HG03558 (cell line): ENCODE data around the gene CEP112.

Experiments
- ATAC-seq: cut with Tn5 transposase; IDR thresholded peaks from one replicate; pipeline ENCODE4 v1.9.1; 2021; ENCODE audit warnings: moderate number of reproducible peaks; ENCODE audit not compliant: unreplicated experiment; ENCODE audit errors: extremely low read depth

Gene CEP112

DNA sequence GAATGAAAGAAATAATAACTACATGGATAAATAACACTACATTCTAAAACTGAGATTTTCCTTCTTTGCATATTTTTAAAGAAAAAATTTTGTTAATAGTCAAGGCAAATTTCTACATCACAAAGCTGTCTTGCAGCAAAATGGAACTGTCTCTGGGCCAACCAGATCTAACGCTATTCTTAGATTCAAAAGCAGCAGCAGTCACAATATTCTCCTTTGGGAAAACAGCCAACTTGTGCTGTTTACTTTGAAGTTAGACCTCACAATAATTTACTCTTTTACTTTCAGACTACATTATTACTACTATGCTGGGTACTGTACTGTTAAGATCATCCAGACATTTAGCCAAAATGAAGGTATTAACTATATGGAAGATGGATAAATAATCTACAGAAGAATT, 189.1 kb downstream of the CEP112 start:
- no peak for ATAC-seq

DNA sequence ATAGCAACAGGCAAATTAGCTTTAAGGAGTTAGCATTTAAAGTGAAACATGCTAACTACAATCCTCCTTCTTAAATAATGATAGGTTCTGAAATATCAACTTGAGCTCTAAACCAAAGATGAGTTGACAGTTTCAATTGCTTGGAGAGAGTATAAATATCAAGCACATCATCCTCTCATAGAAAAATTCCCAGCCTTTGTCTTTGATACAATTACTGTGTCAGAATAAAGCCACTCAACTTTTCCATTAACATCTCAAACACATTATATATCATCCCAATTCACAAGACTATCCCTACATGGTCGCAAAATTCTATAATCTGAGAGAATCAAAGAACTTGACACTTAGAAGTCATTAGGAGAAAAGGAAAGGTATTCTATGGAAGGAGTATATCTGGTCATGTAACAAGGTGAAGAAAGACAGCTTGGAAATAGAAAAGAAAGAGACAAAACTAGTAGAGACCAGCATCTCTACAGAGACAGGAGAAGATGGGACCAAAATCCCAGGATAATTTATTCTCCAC, 189.8 kb downstream of the CEP112 start:
- ATAC-seq: no peak

DNA sequence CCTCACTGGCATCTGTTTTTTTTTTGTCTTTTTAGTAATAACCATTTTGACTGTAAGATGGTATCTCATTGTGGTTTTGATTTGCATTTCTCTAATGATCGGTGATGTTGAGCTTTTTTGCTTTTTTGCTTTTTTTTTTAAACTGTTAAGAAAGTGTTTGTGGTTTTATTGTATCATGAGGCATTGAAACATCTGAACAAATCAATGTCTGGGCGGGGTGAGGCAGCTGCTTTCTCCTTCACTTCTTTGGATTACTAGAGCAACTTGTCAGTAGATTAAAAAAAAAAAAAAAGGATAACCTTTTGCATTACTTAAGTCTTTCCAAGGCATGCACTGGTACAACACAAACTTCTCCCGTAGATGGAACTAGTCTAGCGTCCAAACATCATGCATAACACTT, 191.7 kb downstream of the CEP112 start:
- no peak for ATAC-seq

GRCh38 chr17:65998675-65999074, 193.3 kb downstream of the CEP112 start:
- no peak for ATAC-seq

- no peak for ATAC-seq
Observed at GRCh38 chr17:65994679-65995078, 197.3 kb downstream of the CEP112 start.

GRCh38 chr17:65994114-65994513, 197.8 kb downstream of the CEP112 start:
- no peak for ATAC-seq

DNA sequence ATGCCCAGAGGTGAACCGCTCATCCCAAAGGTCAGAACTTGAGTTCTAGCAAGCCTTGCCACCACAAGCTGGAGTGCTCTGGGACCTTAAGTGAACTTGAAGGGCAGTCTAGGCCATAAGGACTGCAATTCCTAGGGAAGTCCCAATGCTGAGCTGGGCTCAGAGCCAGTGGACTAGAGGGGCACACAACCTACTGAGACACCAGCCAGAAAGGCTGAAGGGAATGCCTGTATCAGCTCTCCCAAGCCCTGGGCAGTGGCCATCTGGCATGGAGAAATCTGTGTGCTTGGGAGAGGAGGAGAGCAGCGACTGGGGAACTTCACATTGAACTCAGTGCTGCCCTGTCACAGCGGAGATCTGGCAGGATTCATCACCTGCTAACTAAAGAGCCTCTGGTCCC, 201.3 kb downstream of the CEP112 start:
- ATAC-seq: no peak

- no peak for ATAC-seq
Observed at GRCh38 chr17:65988451-65988850, 203.5 kb downstream of the CEP112 start.

DNA sequence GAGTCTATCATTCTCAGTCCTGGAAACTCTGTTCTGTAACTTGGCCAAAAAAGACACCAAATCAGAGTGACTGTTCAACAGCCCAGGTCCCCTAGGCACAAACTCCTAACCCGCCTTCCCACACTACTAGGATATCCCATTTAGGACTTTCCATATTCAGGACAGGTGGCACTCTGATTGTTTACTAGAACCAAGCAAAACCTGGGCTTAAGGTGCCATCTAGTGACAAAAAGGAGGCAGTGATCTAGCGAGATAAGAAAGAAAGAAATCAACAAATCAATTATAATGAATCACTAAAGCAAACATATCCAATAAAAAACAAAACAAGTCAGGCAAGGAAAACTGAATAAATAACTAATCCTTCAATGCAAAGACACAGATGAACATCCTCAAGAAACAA, 203.9 kb downstream of the CEP112 start:
- no peak for ATAC-seq

- ATAC-seq: no peak
Observed at GRCh38 chr17:65985571-65985970, 206.4 kb downstream of the CEP112 start.

DNA sequence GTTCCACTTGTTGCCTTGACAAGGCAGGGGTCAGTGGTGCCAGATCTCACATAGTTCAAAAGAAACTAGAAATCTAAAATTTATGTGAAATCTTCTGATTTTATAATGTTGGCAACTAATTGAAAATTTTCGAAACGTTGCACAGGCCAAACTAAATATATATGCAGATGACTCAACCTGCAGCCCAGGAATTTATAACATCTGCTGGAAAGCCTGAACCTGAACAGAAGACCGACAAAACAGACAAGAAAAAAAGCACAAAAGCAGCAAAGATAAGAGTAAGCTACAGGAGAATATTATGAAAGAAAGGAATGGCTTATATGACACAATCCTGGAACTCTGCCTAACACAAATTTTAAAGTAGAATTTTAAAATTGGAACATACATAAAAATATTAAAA, 207.6 kb downstream of the CEP112 start:
- no peak for ATAC-seq

- no peak for ATAC-seq
Observed at GRCh38 chr17:65978871-65979270, 213.1 kb downstream of the CEP112 start.

DNA sequence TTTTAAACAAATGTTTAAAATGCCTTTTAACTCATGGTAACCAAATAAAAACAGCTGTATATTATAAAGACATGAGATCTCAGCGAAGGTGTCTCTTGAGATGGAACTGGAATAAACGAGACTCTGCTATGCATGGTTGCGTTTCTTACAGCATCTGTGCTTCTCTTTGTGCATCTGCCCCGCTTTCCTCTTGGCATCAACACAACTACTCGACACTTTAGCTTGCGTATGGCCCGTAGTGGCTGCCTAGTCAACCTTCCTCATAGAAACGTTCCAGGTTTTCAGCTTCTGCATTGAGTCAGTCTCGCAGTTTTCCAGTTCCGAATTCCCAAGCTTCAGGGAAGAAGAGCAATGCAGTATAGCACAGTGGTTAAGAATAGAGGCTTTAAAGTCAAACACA, 214.9 kb downstream of the CEP112 start:
- no peak for ATAC-seq

DNA sequence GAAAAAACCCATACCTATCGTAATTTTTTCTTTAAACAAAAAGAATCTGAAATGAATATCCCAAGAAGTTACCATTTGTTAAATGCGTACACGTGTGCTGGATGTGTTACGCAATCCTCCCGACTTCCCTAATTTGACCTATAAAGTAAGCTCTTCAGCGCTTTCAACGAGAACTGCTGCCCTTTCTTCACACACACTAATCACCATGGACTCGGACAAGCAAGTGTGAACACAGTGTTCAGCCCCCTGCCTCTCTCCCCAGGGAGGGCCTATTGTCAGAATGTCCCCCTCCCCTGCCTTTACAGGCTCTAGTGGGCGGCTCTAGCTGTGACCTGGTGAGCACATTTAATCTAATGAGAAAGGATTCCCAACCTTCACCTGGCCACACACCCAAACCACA, 216.1 kb downstream of the CEP112 start:
- ATAC-seq: no peak

DNA sequence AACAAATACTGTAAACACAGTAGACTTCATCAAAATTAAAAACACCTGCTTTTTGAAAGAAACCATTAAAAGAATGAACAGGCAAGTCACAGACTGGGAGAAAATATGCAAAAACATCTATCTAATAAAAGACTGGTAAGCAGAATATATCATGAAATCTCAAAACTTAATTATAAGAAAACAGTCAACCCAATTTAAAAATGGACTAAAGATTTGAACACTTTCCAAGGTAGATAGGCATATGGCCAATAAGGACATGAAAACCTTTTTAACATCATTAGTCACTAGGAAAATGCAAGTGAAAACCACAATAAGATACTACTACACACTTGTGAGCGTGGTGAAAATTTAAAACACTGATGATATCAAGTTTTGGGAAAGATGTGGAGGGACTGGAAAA, 218.7 kb downstream of the CEP112 start:
- no peak for ATAC-seq

DNA sequence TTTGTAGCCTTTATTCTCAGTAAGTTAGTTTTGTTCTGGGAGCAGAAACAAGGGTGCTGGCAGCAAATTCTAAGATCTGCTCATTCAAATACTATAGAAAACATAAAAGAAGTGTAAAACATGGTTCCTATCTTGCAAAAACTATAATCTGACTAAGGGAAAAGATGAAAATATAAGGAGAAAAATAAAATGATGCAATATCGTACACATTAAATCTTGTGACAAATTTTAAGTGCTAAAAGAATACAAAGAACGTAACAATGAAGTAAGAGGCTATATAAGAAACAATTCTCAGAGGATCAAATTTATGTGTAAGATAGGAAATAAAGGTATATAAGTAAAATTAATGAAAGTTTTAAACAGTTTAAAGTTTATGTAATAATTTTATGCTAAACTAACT, 224.6 kb downstream of the CEP112 start:
- no peak for ATAC-seq

DNA sequence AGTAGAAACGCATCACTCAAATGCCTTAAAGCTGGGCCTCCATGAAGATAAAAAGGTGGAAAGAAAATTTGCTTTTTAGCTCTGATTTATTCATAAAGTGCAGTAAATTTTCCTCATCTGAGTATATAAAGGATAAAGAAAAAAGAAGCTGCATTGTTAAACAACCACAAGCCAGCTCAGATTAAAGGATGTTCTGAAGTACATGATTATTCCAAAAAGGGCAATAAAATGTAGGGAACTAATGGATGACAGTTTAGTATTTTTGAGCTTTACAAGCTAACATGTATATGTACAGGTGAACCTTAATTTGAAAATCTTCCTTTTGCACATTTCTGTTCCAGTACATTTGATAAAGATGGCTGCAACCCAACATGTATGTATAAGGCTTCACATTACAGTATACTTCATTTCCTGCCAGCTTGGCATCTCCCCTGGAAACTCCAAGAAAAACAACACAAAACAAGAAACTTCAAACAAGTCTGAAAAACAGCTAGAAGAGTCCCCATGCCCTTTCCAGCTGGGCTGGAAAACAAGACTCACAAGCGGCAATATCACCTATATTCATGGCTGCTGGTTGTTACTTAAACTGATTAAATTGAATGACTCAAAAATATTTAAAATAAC, 225.7 kb downstream of the CEP112 start:
- ATAC-seq: no peak

- no peak for ATAC-seq
Observed at GRCh38 chr17:65963179-65963578, 228.8 kb downstream of the CEP112 start.

DNA sequence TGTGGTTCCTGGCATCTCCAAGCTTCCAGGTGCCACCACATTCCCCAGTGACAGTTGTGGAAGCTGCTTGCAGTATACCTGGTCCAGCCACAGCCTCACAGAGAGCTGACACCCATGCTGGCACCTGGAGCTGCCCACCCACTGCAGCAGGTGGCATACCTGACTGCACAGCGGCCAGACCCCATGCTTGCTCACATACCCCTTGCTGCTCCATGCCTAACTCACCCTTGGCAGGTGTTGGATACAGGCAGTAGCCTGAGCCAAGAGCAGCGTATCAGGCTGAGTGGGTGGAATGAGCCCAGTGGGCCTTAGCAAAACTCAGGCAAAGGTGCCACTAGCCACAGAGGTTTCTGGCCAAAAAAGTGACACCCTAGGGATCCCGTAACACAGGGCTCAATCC, 232.3 kb downstream of the CEP112 start:
- no peak for ATAC-seq

DNA sequence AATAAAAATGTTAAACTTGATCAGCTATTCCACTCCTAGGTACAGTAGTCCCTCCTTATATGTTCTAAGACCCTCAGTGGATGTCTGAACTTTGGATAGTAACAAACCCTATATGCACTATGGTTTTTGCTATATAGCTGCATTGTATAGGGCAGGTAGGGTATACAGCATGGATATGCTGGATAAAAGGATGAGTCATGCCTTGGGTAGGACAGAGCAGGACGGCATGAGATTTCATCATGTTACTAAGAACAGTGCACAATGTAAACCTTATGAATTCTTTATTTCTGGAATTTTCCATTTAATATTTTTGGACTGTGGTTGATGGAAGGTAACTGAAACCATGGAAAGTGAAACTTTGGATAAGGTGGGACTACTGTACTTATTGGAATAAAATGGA, 235.1 kb downstream of the CEP112 start:
- no peak for ATAC-seq

GRCh38 chr17:65954148-65954449, 237.8 kb downstream of the CEP112 start:
- ATAC-seq: no peak

DNA sequence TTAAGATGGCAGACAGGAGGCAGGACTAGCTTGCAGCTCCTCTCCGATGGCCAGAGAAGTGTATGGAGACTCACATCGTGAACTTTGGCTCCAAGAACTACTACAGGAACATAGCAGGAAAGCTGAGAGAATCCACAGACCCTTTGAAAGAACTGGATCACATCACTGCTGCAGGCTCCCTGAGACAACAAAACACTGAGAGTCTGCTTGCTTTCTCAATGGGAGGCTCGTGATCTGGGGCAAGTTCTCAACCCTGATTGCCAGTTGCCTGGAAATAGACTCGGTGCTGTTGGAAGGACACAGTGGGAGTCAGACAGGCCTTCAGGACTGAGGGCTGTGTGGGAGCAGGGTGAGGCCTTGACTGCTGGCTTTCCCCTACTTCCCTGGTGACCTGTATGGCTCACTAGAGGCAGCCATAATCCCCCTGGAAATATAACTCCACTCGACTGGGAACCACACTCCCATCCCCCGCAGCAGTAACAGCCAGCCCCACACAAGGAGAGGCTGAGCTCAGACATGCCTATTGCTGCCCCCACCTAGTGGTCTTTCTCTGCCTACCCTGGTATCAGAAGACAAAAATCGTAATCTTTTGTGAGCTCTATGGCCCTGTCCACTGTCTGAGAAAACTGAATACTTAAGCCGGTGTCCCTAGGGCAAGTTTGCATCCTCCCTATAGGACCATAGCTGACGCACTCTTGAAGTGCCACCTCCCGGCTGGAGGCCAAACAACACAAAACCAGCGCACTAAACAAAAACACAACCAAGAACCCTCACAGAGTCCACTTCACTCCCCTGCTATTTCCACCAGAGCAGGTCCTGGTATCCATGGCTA, 238.4 kb downstream of the CEP112 start:
- no peak for ATAC-seq
